ENCODE results near the gene RNF112.

RNF112 gene

DNA sequence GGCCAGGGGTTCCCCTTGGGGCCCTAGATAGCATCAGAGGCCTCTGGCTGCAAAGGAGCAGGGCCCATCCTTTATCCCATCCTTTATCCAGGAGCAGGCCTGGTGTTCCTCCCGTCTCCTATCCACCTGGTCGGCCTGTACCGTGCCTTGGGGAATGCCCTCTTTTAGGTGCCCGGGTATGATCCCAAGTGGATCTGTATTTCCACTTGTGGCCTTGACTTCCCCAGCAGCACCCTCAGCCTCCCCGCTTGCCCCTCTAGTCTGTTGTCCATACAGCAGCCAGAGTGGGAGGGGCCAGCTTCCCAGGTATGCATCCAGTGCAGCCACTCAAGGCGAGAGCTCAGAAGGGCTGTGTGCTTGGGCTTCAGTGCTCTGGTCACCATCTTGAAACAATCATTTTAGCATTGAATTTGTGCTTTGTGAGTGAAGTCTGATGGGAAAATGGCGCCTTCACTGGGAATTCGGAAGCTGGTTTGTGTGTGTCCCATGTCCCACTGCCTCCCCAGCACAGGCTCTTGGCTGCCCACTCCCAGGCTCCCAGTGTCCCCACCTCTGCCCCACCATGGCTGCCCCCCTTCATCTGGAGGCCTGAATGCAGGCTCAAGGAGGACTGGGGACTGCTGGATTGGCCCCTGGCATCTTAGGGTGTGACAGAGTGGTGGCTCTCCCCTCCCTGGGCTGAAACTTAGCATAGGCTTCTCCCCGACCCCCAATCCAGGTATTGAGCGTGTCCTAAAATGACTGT is 3.3 kb upstream of the RNF112 start:
- no peak overlapping the region for H3K4me3 ChIP-seq (ENCODE audit: low read depth, low read length)
- DNase-seq (ENCODE audit: low read depth), result no peak
- TF ChIP-seq, protein P1, sequence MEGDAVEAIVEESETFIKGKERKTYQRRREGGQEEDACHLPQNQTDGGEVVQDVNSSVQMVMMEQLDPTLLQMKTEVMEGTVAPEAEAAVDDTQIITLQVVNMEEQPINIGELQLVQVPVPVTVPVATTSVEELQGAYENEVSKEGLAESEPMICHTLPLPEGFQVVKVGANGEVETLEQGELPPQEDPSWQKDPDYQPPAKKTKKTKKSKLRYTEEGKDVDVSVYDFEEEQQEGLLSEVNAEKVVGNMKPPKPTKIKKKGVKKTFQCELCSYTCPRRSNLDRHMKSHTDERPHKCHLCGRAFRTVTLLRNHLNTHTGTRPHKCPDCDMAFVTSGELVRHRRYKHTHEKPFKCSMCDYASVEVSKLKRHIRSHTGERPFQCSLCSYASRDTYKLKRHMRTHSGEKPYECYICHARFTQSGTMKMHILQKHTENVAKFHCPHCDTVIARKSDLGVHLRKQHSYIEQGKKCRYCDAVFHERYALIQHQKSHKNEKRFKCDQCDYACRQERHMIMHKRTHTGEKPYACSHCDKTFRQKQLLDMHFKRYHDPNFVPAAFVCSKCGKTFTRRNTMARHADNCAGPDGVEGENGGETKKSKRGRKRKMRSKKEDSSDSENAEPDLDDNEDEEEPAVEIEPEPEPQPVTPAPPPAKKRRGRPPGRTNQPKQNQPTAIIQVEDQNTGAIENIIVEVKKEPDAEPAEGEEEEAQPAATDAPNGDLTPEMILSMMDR (IDR thresholded peaks at IDR 0.05; ENCODE audit: insufficient read depth, low read depth, low read length, missing control alignments), result no peak

DNA sequence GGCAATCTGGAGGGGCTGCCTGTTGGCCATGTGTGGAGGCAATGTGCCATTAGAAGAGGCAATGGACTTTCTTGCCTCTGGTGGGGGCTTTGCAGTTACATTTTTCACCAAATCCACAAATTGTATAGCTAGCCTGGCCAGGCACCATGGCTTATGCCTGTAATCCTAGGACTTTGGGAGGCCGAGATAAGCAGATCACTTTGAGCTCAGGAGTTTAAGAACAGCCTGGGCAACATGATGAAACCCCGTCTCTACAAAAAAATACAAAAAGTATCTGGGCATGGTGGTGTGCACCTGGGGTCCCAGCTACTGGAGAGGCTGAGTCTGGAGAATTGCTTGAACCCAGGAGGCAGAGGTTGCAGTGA is 2.7 kb upstream of the RNF112 start:
- no peak for DNase-seq (ENCODE audit: low read depth)
- H3K4me3 ChIP-seq (ENCODE audit: low read depth, low read length), result no peak overlapping the region
- TF ChIP-seq, protein P1 (IDR thresholded peaks at IDR 0.05; ENCODE audit: insufficient read depth, low read depth, low read length, missing control alignments), result no peak

DNA sequence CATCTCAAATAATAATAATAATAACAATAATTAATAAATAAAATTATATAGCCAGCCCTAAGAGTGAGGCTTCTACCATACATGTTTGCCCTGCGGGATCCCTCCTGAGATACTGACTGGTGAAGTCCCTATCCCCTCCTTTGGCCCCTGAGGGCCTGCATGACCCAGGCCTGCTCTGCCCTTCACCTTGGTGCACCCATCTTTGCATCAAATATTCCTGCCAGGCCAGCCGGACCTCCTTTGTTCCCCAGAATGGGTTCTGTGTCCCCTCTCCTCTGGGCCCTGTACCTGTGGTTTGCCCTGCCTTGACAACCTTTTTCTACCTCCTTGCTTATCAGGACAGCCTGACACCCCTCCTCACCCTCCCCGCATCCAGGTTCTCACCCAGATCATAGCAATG is 2.0 kb upstream of the RNF112 start:
- DNase-seq (ENCODE audit: low read depth), result no peak
- no peak overlapping the region for H3K4me3 ChIP-seq (ENCODE audit: low read depth, low read length)
- TF ChIP-seq, protein P1 (IDR thresholded peaks at IDR 0.05; ENCODE audit: insufficient read depth, low read depth, low read length, missing control alignments), result no peak

DNA sequence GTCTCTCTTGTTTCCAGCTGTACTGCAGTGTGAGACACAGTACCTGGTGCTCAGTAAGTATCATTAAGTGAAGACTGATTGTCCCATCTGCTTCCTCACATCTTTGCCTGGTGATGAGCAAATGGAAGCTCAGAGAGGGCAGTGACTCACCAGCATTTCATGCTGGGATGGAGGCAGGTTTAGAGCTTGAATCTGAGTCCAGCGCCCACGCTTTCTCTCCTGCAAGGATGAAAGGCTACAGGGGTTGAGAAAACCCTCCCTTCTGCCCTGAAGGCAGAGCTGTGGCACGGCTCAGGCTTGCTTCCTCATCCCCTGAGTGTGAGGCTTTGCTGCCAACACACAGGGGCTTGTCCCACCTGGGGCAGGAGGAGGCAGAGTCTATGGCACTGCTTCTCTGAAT is 1.5 kb upstream of the RNF112 start:
- DNase-seq (ENCODE audit: low read depth), result no peak
- TF ChIP-seq, protein P1 (IDR thresholded peaks at IDR 0.05; ENCODE audit: insufficient read depth, low read depth, low read length, missing control alignments), result no peak
- no peak overlapping the region for H3K4me3 ChIP-seq (ENCODE audit: low read depth, low read length)

DNA sequence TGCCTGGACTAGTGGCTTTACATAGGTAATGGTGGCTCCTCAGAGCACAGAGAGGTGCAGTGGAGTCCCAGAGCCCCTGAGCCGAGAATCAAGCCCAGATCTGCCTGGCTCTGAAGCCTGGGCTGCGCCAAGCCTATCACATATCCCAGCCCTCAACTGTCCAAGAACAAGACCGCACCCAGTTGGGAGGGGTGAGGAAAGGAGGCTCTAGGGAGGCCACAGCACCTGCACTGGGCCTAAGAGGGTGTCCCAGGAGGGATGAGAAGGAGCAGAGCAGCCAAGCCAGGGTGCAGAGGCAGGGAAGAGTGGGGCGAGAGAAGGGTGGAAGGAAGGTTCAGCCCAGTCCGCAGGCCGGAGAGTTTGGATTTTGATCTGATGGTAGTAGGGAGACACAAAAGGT is 941 bp upstream of the RNF112 start:
- no peak overlapping the region for H3K4me3 ChIP-seq (ENCODE audit: low read depth, low read length)
- DNase-seq (ENCODE audit: low read depth), result no peak
- TF ChIP-seq, protein P1 (IDR thresholded peaks at IDR 0.05; ENCODE audit: insufficient read depth, low read depth, low read length, missing control alignments), result no peak

DNA sequence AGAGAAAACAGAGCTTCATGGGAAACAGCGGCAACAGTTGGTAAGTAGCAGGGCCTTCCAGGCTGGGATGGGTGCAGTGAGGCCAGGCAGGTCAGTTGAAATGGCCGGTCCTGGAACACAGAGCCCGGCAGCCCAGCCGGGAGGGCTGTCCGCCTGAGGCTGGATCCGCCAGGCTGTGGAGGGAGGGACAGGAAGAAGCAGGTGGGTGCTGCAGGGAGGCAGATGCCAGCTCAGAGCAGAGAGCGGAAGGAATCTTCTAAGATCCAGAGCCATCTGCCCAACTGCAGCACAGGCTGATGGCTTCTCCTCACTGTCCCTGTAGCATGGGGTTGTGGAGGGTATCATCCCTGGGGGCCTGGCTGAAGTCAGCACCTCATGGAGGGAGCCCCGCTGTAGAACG is 599 bp downstream of the RNF112 start:
- DNase-seq (ENCODE audit: low read depth), result no peak
- TF ChIP-seq, protein P1 (IDR thresholded peaks at IDR 0.05; ENCODE audit: insufficient read depth, low read depth, low read length, missing control alignments), result no peak
- H3K4me3 ChIP-seq (ENCODE audit: low read depth, low read length), result no peak overlapping the region

DNA sequence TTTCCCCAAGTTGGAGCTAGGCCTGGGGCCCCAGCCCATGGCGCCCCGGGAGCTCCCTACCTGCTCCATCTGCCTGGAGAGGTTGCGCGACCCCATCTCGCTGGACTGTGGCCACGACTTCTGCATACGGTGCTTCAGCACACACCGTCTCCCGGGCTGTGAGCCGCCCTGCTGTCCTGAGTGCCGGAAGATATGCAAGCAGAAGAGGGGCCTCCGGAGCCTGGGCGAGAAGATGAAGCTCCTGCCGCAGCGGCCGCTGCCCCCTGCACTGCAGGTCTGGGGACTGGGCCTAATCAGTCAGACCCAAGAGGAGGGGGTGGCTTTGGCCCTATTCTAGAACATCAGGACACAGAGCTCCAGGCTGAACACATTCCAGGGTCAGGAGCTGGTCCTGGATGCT is 1.5 kb downstream of the RNF112 start:
- TF ChIP-seq, protein P1 (IDR thresholded peaks at IDR 0.05; ENCODE audit: insufficient read depth, low read depth, low read length, missing control alignments), result no peak
- no peak for DNase-seq (ENCODE audit: low read depth)

More for the DNA sequence above, 1.5 kb downstream of the RNF112 start:
- H3K4me3 ChIP-seq (ENCODE audit: low read depth, low read length), result no peak overlapping the region
